WTC11 (cell line): Measurements from ENCODE around the gene TMEM38B.

Experiments used
- ELF4 ChIP-seq: sonication (generic); formaldehyde crosslinking; IDR thresholded peaks from 2 replicates; pipeline ENCODE4 v1.8.1; 2022; ENCODE audit warnings: low read depth, mild to moderate bottlenecking, moderate library complexity, missing genetic modification reagents
- JUN ChIP-seq: sonication (generic); formaldehyde crosslinking; IDR thresholded peaks from 2 replicates; pipeline ENCODE4 v1.8.0; 2023; ENCODE audit warnings: mild to moderate bottlenecking, missing genetic modification reagents
- ZNF263 ChIP-seq: sonication (generic); formaldehyde crosslinking; IDR thresholded peaks from 2 replicates; pipeline ENCODE4 v1.8.1; 2022; ENCODE audit warnings: low read depth, mild to moderate bottlenecking, moderate library complexity, missing genetic modification reagents
- ZNF423 ChIP-seq: fragments of 250-450 bp; sonication (Bioruptor Pico); IDR thresholded peaks from 2 replicates; pipeline ENCODE4 v2.1.2; 2022; ENCODE audit warnings: mild to moderate bottlenecking, moderate library complexity
- TF ChIP-seq, protein P1 (sequence below): sonication (generic); formaldehyde crosslinking; IDR thresholded peaks from 2 replicates; pipeline ENCODE4 v1.8.1; 2023; ENCODE audit warnings: mild to moderate bottlenecking, missing genetic modification reagents, borderline replicate concordance
- TF ChIP-seq, protein P2 (sequence below): fragments of 200-600 bp; IDR thresholded peaks from 2 replicates; pipeline ENCODE4 v1.8.0; 2022; ENCODE audit warnings: antibody characterized with exemption
- TF ChIP-seq, protein P3 (sequence below): sonication (generic); formaldehyde crosslinking; IDR thresholded peaks from 2 replicates; pipeline ENCODE4 v1.8.1; 2022; ENCODE audit warnings: low read depth, missing genetic modification reagents, borderline replicate concordance
- TF ChIP-seq, protein P4 (sequence below): sonication (generic); formaldehyde crosslinking; conservative IDR thresholded peaks from 2 replicates; pipeline ENCODE4 v1.8.1; 2022; ENCODE audit warnings: mild to moderate bottlenecking, missing genetic modification reagents

DNA sequence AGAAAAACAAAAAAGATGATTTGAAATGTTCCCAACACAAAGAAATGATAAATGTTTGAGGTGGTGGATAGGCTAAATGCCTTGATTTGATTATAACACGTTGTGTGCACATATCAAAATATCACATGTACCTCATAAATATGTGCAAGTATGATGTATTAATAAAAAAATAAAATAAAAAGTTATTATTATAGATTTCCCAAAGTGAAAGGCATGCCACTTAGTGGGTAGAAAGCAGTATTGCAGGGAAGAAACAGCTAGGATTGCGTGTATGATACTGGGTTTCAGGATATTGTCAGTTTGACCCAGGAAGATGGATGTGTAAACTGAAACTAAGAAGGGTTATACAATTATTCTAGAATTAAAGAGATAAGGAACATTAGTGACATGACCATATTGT, 3.6 kb upstream of the TMEM38B start:
- TF ChIP-seq, protein P1, sequence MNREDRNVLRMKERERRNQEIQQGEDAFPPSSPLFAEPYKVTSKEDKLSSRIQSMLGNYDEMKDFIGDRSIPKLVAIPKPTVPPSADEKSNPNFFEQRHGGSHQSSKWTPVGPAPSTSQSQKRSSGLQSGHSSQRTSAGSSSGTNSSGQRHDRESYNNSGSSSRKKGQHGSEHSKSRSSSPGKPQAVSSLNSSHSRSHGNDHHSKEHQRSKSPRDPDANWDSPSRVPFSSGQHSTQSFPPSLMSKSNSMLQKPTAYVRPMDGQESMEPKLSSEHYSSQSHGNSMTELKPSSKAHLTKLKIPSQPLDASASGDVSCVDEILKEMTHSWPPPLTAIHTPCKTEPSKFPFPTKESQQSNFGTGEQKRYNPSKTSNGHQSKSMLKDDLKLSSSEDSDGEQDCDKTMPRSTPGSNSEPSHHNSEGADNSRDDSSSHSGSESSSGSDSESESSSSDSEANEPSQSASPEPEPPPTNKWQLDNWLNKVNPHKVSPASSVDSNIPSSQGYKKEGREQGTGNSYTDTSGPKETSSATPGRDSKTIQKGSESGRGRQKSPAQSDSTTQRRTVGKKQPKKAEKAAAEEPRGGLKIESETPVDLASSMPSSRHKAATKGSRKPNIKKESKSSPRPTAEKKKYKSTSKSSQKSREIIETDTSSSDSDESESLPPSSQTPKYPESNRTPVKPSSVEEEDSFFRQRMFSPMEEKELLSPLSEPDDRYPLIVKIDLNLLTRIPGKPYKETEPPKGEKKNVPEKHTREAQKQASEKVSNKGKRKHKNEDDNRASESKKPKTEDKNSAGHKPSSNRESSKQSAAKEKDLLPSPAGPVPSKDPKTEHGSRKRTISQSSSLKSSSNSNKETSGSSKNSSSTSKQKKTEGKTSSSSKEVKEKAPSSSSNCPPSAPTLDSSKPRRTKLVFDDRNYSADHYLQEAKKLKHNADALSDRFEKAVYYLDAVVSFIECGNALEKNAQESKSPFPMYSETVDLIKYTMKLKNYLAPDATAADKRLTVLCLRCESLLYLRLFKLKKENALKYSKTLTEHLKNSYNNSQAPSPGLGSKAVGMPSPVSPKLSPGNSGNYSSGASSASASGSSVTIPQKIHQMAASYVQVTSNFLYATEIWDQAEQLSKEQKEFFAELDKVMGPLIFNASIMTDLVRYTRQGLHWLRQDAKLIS, result no peak
- no peak for TF ChIP-seq JUN
- TF ChIP-seq, protein P2, sequence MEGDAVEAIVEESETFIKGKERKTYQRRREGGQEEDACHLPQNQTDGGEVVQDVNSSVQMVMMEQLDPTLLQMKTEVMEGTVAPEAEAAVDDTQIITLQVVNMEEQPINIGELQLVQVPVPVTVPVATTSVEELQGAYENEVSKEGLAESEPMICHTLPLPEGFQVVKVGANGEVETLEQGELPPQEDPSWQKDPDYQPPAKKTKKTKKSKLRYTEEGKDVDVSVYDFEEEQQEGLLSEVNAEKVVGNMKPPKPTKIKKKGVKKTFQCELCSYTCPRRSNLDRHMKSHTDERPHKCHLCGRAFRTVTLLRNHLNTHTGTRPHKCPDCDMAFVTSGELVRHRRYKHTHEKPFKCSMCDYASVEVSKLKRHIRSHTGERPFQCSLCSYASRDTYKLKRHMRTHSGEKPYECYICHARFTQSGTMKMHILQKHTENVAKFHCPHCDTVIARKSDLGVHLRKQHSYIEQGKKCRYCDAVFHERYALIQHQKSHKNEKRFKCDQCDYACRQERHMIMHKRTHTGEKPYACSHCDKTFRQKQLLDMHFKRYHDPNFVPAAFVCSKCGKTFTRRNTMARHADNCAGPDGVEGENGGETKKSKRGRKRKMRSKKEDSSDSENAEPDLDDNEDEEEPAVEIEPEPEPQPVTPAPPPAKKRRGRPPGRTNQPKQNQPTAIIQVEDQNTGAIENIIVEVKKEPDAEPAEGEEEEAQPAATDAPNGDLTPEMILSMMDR, result peak; percentile 16; the same call in 1 of the 2 replicates
- no peak for TF ChIP-seq ZNF423
- TF ChIP-seq, protein P3, sequence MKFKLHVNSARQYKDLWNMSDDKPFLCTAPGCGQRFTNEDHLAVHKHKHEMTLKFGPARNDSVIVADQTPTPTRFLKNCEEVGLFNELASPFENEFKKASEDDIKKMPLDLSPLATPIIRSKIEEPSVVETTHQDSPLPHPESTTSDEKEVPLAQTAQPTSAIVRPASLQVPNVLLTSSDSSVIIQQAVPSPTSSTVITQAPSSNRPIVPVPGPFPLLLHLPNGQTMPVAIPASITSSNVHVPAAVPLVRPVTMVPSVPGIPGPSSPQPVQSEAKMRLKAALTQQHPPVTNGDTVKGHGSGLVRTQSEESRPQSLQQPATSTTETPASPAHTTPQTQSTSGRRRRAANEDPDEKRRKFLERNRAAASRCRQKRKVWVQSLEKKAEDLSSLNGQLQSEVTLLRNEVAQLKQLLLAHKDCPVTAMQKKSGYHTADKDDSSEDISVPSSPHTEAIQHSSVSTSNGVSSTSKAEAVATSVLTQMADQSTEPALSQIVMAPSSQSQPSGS (CRISPR knock-in tag), result no peak
- no peak for TF ChIP-seq ELF4
- TF ChIP-seq, protein P4, sequence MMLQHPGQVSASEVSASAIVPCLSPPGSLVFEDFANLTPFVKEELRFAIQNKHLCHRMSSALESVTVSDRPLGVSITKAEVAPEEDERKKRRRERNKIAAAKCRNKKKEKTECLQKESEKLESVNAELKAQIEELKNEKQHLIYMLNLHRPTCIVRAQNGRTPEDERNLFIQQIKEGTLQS (CRISPR knock-in tag), result no peak
- TF ChIP-seq ZNF263 (CRISPR knock-in tag), result no peak
